Endothelial cell of umbilical vein (primary cell): Measurements from ENCODE around the gene AJAP1. TPM values are rescaled to one million over a fixed set of nuclear protein-coding genes. Genes with fewer than 3 reads are reported as not detected.

Experiments
- BruUV-seq: library from RNA; stranded (reverse); fragments of 400-500 nt; replicated peaks from 2 replicates; lab custom pipeline; 2021; lab: Mats Ljungman, UMichigan
- CTCF ChIA-PET: fragments of 300-600, 350-600 bp; sonication (Branson Sonifier 250); formaldehyde crosslinking; loops from one replicate; lab custom pipeline; 2021; ENCODE audit warnings: antibody characterized with exemption, inconsistent platforms; lab: Charles Lee
- POLR2A ChIA-PET: fragments of 300-600, 350-600 bp; sonication (Branson Sonifier 250); formaldehyde crosslinking; loops from one replicate; lab custom pipeline; 2021; ENCODE audit warnings: antibody characterized with exemption, inconsistent platforms; lab: Charles Lee
- DNase-seq: peaks from one replicate; pipeline ENCODE4 v3.0.0-alpha.2; 2011; ENCODE audit warnings: low read depth, low spot score
- FAIRE-seq: peaks from 2 replicates; lab custom pipeline; 2011; peaks lifted over from hg19 to GRCh38; lab: Jason Lieb, UNC
- H2AFZ ChIP-seq: 2 replicates; pipeline ENCODE4 v1.6.0; 2012; ENCODE audit warnings: low read depth, low read length, control low read depth, inconsistent platforms
- H3K27ac ChIP-seq: 2 replicates; pipeline ENCODE4 v1.5.1; 2011; ENCODE audit warnings: low read depth, mild to moderate bottlenecking, control low read depth, low read length, moderate library complexity; ENCODE audit not compliant: insufficient read depth
- H3K27me3 ChIP-seq, 2 experiments: 2 replicates each; pipeline versions ENCODE4 v1.6.0 to v1.6.1; 2011; ENCODE audit warnings: low read length in 2 of 2, mixed read lengths in 1 of 2; ENCODE audit not compliant: control insufficient read depth in 2 of 2, insufficient read depth in 2 of 2
- H3K36me3 ChIP-seq, 2 experiments: 2 replicates in 1 of 2; 3 replicates in 1 of 2; pipeline ENCODE4 v1.5.1; 2011; ENCODE audit warnings: low read length in 2 of 2, mild to moderate bottlenecking in 1 of 2, moderate library complexity in 1 of 2; ENCODE audit not compliant: control insufficient read depth in 2 of 2, insufficient read depth in 2 of 2; ENCODE audit errors: extremely low read depth in 1 of 2
- H3K4me1 ChIP-seq: 3 replicates; pipeline ENCODE4 v1.5.1; 2011; ENCODE audit warnings: mild to moderate bottlenecking, low read length; ENCODE audit not compliant: control insufficient read depth, insufficient read depth; ENCODE audit errors: extremely low read depth
- H3K4me2 ChIP-seq: 2 replicates; pipeline ENCODE4 v1.6.1; 2011; ENCODE audit warnings: low read length, control low read depth, mixed read lengths; ENCODE audit not compliant: insufficient read depth
- H3K4me3 ChIP-seq, 3 experiments: fragments of 200-600 bp in 1 of 3; sonication (generic), shearing (Covaris generic) in 1 of 3; replicated peaks in 1 of 3; 2 replicates each; pipeline ENCODE4 v1.5.1; 2011 to 2016; ENCODE audit warnings: control low read depth in 3 of 3, low read length in 3 of 3, mild to moderate bottlenecking in 2 of 3, inconsistent platforms in 1 of 3, low read depth in 1 of 3, moderate library complexity in 1 of 3; ENCODE audit not compliant: insufficient read depth in 1 of 3
- H3K79me2 ChIP-seq: 2 replicates; pipeline ENCODE4 v1.6.0; 2012; ENCODE audit warnings: low read length, inconsistent platforms; ENCODE audit not compliant: control insufficient read depth, insufficient read depth
- H3K9ac ChIP-seq: replicated peaks from 2 replicates; pipeline ENCODE3; 2011; ENCODE audit warnings: low read length, control low read depth; ENCODE audit not compliant: insufficient read depth; ENCODE audit errors: extremely low read depth
- H3K9me1 ChIP-seq: replicated peaks from 3 replicates; pipeline ENCODE4 v1.6.0; 2011; ENCODE audit warnings: mild to moderate bottlenecking, low read length; ENCODE audit not compliant: control insufficient read depth, insufficient read depth; ENCODE audit errors: extremely low read depth
- H3K9me3 ChIP-seq: replicated peaks from 2 replicates; pipeline ENCODE4 v1.5.1; 2012; ENCODE audit warnings: low read length, inconsistent platforms; ENCODE audit not compliant: control insufficient read depth, insufficient read depth
- H4K20me1 ChIP-seq: replicated peaks from 2 replicates; pipeline ENCODE3; 2011; ENCODE audit warnings: mild to moderate bottlenecking, low read length; ENCODE audit not compliant: control insufficient read depth, insufficient read depth; ENCODE audit errors: extremely low read depth
- EZH2 ChIP-seq: IDR thresholded peaks from 2 replicates; pipeline ENCODE4 v1.6.1; 2012; ENCODE audit warnings: borderline replicate concordance, low read depth, mild to moderate bottlenecking, moderate library complexity, low read length, inconsistent platforms; ENCODE audit not compliant: severe bottlenecking
- FOS ChIP-seq: IDR thresholded peaks from 2 replicates; pipeline ENCODE4 v1.6.1; 2011; ENCODE audit warnings: mild to moderate bottlenecking, low read length, moderate library complexity, borderline replicate concordance; ENCODE audit not compliant: insufficient read depth
- GATA2 ChIP-seq: IDR thresholded peaks from 2 replicates; pipeline ENCODE4 v1.7.0; 2011; ENCODE audit warnings: low read depth, mild to moderate bottlenecking, moderate library complexity, mixed read lengths, low read length; ENCODE audit not compliant: insufficient read length, insufficient read depth
- JUN ChIP-seq: IDR thresholded peaks from 2 replicates; pipeline ENCODE4 v1.6.1; 2011; ENCODE audit warnings: borderline replicate concordance, low read depth; ENCODE audit not compliant: insufficient read length, insufficient read depth
- MYC ChIP-seq: IDR thresholded peaks from one replicate; pipeline ENCODE4 v1.6.1; 2011; ENCODE audit warnings: mild to moderate bottlenecking, low read depth, low read length
- POLR2A ChIP-seq: IDR thresholded peaks from 2 replicates; pipeline ENCODE4 v1.6.1; 2012; ENCODE audit warnings: low read depth, mild to moderate bottlenecking, control low read depth, low read length
- POLR2AphosphoS5 ChIP-seq: IDR thresholded peaks from 2 replicates; pipeline ENCODE4 v1.6.1; 2012; ENCODE audit warnings: low read depth, mild to moderate bottlenecking, control low read depth, low read length, moderate library complexity; ENCODE audit not compliant: insufficient read depth
- dilution Hi-C: fragments of 300-500 bp; cut with MboI; formaldehyde crosslinking; loops from one replicate; pipeline ENCODE4 v1.15.0; 2019; ENCODE audit warnings: low sequenced_read_pairs; ENCODE audit not compliant: extremely low pct_ligation_motif_present
- intact Hi-C: fragments of 100-400 bp; cut with micrococcal nuclease; formaldehyde crosslinking; loops from one replicate; pipeline ENCODE4 v1.10.0; 2022
- polyA plus RNA-seq, 4 experiments: library from polyadenylated mRNA; depleted of rRNA in 3 of 4; stranded (reverse) in 3 of 4; unstranded in 1 of 4; fragments of >200 nt; gene quantifications; 2 replicates each; pipeline versions ENCODE4 v1.2.1 to v1.2.3, GENCODE V29; 2011 to 2012; ENCODE audit warnings: missing spikeins in 1 of 4
- total RNA-seq: library from RNA; stranded (reverse); gene quantifications from 2 replicates; pipeline ENCODE4 v1.2.3, GENCODE V29; 2021
- TF ChIP-seq, protein P1 (sequence below): IDR thresholded peaks from 2 replicates; pipeline ENCODE4 v1.6.1; 2011; ENCODE audit not compliant: insufficient read depth, insufficient read length
- TF ChIP-seq, protein P2 (sequence below), 2 donors: IDR thresholded peaks; 1 replicate in 1 of 2; 2 replicates in 1 of 2; pipeline ENCODE4 v1.5.1; 2011; ENCODE audit warnings: low read length in 2 of 2, mild to moderate bottlenecking in 2 of 2, moderate library complexity in 2 of 2, control low read depth in 1 of 2, inconsistent platforms in 1 of 2, low read depth in 1 of 2; ENCODE audit not compliant: insufficient read depth in 1 of 2; ENCODE audit errors: extremely low read depth in 1 of 2

The AJAP1 gene
- total and polyA plus RNA-seq, 2 donors (not counting 3 experiments of a cell fraction or from before 2014, with no cell fraction given) = not detected

DNA sequence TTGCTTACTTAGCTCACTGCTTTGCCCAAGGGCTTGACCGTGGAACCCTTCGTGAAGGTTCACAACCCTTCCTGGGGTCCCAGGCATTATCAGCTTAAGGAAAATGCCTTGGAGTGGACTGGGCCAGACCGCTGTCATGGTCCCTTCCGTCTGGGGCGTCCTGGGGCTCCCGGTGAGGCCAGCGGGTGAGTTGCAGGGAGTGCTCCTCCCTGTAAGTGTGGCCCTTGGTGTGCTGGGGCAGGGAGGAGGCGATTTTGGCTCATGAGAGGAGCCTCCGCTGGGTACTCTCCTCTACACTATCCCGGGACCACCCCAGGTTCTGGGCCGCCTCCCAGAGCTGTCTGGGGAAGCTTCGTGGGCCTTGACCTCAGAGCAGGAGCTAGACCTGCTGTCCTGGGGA, 48.1 kb downstream of the AJAP1 start:
- DNase-seq (no peak), FAIRE-seq (no peak)
- POLR2A ChIA-PET = no interaction called here
- Histone ChIP-seq H3K27me3 (no peaks in the 10 kb centered on the region), H3K27ac (no peak overlapping the region), H3K9me3 (peaks cover 2% of the 10 kb centered on the region), H3K4me1 (no peaks in the 10 kb centered on the region), H3K79me2 (no peaks in the 10 kb centered on the region), H3K9me1 (no peaks in the 10 kb centered on the region), H3K4me2 (no peak overlapping the region), H3K9ac (no peak overlapping the region), H4K20me1 (no peaks in the 10 kb centered on the region), H3K4me3 (no peak overlapping the region), H2AFZ (no peak overlapping the region), H3K36me3 (no peaks in the 10 kb centered on the region)
- dilution Hi-C loops (no loop called here), intact Hi-C loops (no loop called here)
- TF ChIP-seq POLR2A = no peak
- no peak for TF ChIP-seq GATA2
- TF ChIP-seq, protein P1, sequence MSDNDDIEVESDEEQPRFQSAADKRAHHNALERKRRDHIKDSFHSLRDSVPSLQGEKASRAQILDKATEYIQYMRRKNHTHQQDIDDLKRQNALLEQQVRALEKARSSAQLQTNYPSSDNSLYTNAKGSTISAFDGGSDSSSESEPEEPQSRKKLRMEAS = no peak
- no peak for TF ChIP-seq FOS
- no peak for TF ChIP-seq EZH2
- TF ChIP-seq, protein P2, sequence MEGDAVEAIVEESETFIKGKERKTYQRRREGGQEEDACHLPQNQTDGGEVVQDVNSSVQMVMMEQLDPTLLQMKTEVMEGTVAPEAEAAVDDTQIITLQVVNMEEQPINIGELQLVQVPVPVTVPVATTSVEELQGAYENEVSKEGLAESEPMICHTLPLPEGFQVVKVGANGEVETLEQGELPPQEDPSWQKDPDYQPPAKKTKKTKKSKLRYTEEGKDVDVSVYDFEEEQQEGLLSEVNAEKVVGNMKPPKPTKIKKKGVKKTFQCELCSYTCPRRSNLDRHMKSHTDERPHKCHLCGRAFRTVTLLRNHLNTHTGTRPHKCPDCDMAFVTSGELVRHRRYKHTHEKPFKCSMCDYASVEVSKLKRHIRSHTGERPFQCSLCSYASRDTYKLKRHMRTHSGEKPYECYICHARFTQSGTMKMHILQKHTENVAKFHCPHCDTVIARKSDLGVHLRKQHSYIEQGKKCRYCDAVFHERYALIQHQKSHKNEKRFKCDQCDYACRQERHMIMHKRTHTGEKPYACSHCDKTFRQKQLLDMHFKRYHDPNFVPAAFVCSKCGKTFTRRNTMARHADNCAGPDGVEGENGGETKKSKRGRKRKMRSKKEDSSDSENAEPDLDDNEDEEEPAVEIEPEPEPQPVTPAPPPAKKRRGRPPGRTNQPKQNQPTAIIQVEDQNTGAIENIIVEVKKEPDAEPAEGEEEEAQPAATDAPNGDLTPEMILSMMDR (IDR thresholded peaks at IDR 0.05; ENCODE audit: extremely low read depth in 1 of 2, insufficient read depth in 1 of 2, low read depth in 1 of 2, low read length in 2 of 2) = no peak
- no peak for TF ChIP-seq POLR2AphosphoS5
- no peak for TF ChIP-seq MYC
- TF ChIP-seq JUN = no peak
- CTCF ChIA-PET = no interaction called here
- no TSS peak for BruUV-seq
